CD14-positive monocyte (primary cell): ENCODE data around the gene RAB43. TPM values are rescaled to one million over a fixed set of nuclear protein-coding genes. Genes with fewer than 3 reads are reported as not detected.

Experiments used
- DNase-seq, 3 donors: peaks; one replicate each; pipeline ENCODE4 v3.0.0-alpha.2; 2011 to 2022
- H2AFZ ChIP-seq: 2 replicates; pipeline ENCODE4 v1.6.0; 2012; ENCODE audit warnings: mild to moderate bottlenecking, low read depth, low read length, inconsistent platforms; ENCODE audit not compliant: insufficient read depth, poor library complexity, severe bottlenecking
- H3K27ac ChIP-seq, 2 donors: 1 replicate in 1 of 2; 2 replicates in 1 of 2; pipeline ENCODE4 v1.5.1; 2012 to 2013; ENCODE audit warnings: low read length in 2 of 2, control low read depth in 1 of 2, inconsistent platforms in 1 of 2, low read depth in 1 of 2, mild to moderate bottlenecking in 1 of 2
- H3K27me3 ChIP-seq, 2 donors: one replicate each; pipeline versions ENCODE4 v1.6.0 to v1.6.1; 2011 to 2013; ENCODE audit warnings: low read length in 2 of 2; ENCODE audit not compliant: control insufficient read depth in 2 of 2, insufficient read depth in 2 of 2
- H3K36me3 ChIP-seq, 2 donors: replicated peaks in 1 of 2; 1 replicate in 1 of 2; 2 replicates in 1 of 2; pipeline versions ENCODE4 v1.5.1 to v1.6.1; 2012 to 2013; ENCODE audit warnings: low read length in 2 of 2, control low read depth in 1 of 2, inconsistent platforms in 1 of 2, mild to moderate bottlenecking in 1 of 2; ENCODE audit not compliant: insufficient read depth in 2 of 2, control insufficient read depth in 1 of 2
- H3K4me1 ChIP-seq, 2 donors: 1 replicate in 1 of 2; 2 replicates in 1 of 2; pipeline versions ENCODE4 v1.5.1 to v1.6.1; 2012 to 2013; ENCODE audit warnings: low read length in 2 of 2, control low read depth in 1 of 2, inconsistent platforms in 1 of 2, mild to moderate bottlenecking in 1 of 2, moderate library complexity in 1 of 2; ENCODE audit not compliant: insufficient read depth in 2 of 2, control insufficient read depth in 1 of 2
- H3K4me2 ChIP-seq: replicated peaks from 2 replicates; pipeline ENCODE3; 2012; ENCODE audit warnings: low read length, moderate library complexity, mild to moderate bottlenecking; ENCODE audit not compliant: poor library complexity, severe bottlenecking; ENCODE audit errors: extremely low read depth
- H3K4me3 ChIP-seq, 3 experiments: fragments of 200-600 bp in 1 of 3; sonication (generic) in 1 of 3; replicated peaks in 1 of 3; 1 replicate in 2 of 3; 2 replicates in 1 of 3; pipeline ENCODE4 v1.5.1; 2011 to 2013; ENCODE audit warnings: low read length in 3 of 3, mild to moderate bottlenecking in 3 of 3, control low read depth in 2 of 3, low read depth in 2 of 3, inconsistent platforms in 1 of 3, moderate library complexity in 1 of 3
- H3K79me2 ChIP-seq: 2 replicates; pipeline ENCODE4 v1.6.0; 2012; ENCODE audit warnings: mild to moderate bottlenecking, control low read depth, inconsistent platforms, low read length, moderate library complexity; ENCODE audit not compliant: insufficient read depth
- H3K9ac ChIP-seq: 2 replicates; pipeline ENCODE4 v1.6.0; 2017; ENCODE audit warnings: low read length, mild to moderate bottlenecking; ENCODE audit not compliant: insufficient read depth, poor library complexity, severe bottlenecking
- H3K9me3 ChIP-seq, 2 donors: replicated peaks in 1 of 2; 1 replicate in 1 of 2; 2 replicates in 1 of 2; pipeline versions ENCODE4 v1.5.1 to v1.6.1; 2012 to 2013; ENCODE audit warnings: low read length in 2 of 2, control low read depth in 1 of 2; ENCODE audit not compliant: control insufficient read depth in 1 of 2, insufficient read depth in 1 of 2
- H4K20me1 ChIP-seq: 2 replicates; pipeline ENCODE4 v1.6.0; 2012; ENCODE audit warnings: mild to moderate bottlenecking, low read length, control low read depth, moderate library complexity; ENCODE audit not compliant: insufficient read depth
- H3K27ac Mint-ChIP-seq, 7 donors: one replicate each; pipeline ENCODE4 v1.8.0; 2020; ENCODE audit warnings: mild to moderate bottlenecking in 7 of 7, mixed read lengths in 7 of 7, moderate library complexity in 6 of 7, inconsistent platforms in 2 of 7
- H3K27me3 Mint-ChIP-seq, 3 donors: one replicate each; pipeline ENCODE4 v1.8.0; 2021 to 2022; ENCODE audit warnings: low read depth in 3 of 3, mild to moderate bottlenecking in 3 of 3, mixed read lengths in 3 of 3, moderate library complexity in 3 of 3, inconsistent platforms in 1 of 3
- H3K36me3 Mint-ChIP-seq, 2 donors: one replicate each; pipeline ENCODE4 v1.8.0; 2020; ENCODE audit warnings: mixed read lengths in 2 of 2, inconsistent platforms in 1 of 2, mild to moderate bottlenecking in 1 of 2
- H3K4me1 Mint-ChIP-seq: one replicate; pipeline ENCODE4 v1.8.0; 2020; ENCODE audit warnings: mild to moderate bottlenecking, mixed read lengths
- H3K4me3 Mint-ChIP-seq, 2 donors: one replicate each; pipeline ENCODE4 v1.8.0; 2020; ENCODE audit warnings: mild to moderate bottlenecking in 2 of 2, mixed read lengths in 2 of 2, moderate library complexity in 1 of 2
- H3K9me3 Mint-ChIP-seq, 7 donors: one replicate each; pipeline ENCODE4 v1.8.0; 2020 to 2022; ENCODE audit warnings: mixed read lengths in 7 of 7, mild to moderate bottlenecking in 6 of 7, moderate library complexity in 6 of 7, inconsistent platforms in 2 of 7
- CTCF ChIP-seq: fragments of 200-600 bp; IDR thresholded peaks from one replicate; pipeline ENCODE4 v1.8.0; 2022; ENCODE audit warnings: antibody characterized with exemption, mild to moderate bottlenecking
- WGBS: methylation state at CpG from one replicate; pipeline ENCODE4 v1.1.5; 2013; ENCODE audit warnings: missing lambda C conversion rate; ENCODE audit not compliant: insufficient coverage; 5-methylcytosine and 5-hydroxymethylcytosine counted together
- intact Hi-C, 2 donors: fragments of 100-400 bp; cut with micrococcal nuclease; formaldehyde crosslinking; loops; one replicate each; pipeline versions ENCODE4 v1.15.0 to v1.15.1; 2023
- polyA plus RNA-seq, 3 donors: library from polyadenylated mRNA; depleted of rRNA in 1 of 3; unstranded in 2 of 3; stranded (reverse) in 1 of 3; fragments of 300-500 nt in 2 of 3; fragments of >200 nt in 1 of 3; fragmentation: Illumina TruSeq in 2 of 3; gene quantifications; 1 replicate in 2 of 3; 2 replicates in 1 of 3; pipeline ENCODE4 v1.2.3, GENCODE V29; 2012 to 2021

The RAB43 gene
- polyA plus RNA-seq, 3 donors = 7.1 to 15.5 (median 8.5) TPM

- Histone ChIP-seq H2AFZ (no peak overlapping the region), H3K27ac (no peak overlapping the region)
Measured at GRCh38 chr3:129118745-129119144, 2.9 kb downstream of the RAB43 start.

DNA sequence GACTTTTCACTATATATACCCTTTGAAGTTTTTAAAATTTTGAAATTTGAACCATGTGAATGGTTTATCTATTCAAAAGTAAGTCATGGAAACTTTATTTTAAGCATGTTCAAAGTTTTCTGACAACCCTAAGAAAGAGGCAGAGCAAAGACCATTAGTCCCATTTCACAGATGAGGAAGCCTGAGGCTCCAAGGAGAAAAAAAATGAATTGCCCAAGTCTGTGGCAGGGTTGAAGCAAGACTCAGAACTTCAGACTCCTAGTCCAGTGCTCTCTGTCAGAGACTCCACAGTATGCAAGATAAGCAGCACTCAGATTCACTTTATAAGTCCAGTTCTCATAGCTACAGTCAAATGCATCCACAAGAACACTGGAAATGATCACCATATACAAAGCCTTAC is 4.5 kb downstream of the RAB43 start:
- Histone ChIP-seq H3K27ac (no peak overlapping the region), H3K9me3 (no peaks in the 10 kb centered on the region), H3K4me1 (peaks cover 24 to 36% of the 10 kb centered on the region in 2 donors), H3K27me3 (no peaks in the 10 kb centered on the region), H3K4me2 (no peak overlapping the region), H2AFZ (no peak overlapping the region), H4K20me1 (peaks cover 84% of the 10 kb centered on the region), H3K4me3 (no peak overlapping the region), H3K79me2 (peaks cover 74% of the 10 kb centered on the region), H3K9ac (no peak overlapping the region), H3K36me3 (peaks cover 30 to 58% of the 10 kb centered on the region in 2 donors)
- peaks cover 0 to 4% (median 0%) of the 10 kb centered on the region in 7 donors for H3K9me3 Mint-ChIP-seq
- peaks cover 49% of the 10 kb centered on the region for H3K4me1 Mint-ChIP-seq
- H3K27me3 Mint-ChIP-seq = peaks cover 0 to 4% (median 3%) of the 10 kb centered on the region in 3 donors
- TF ChIP-seq CTCF = no peak
- H3K27ac Mint-ChIP-seq = no peak overlapping the region
- H3K36me3 Mint-ChIP-seq = peaks cover 52 to 64% of the 10 kb centered on the region in 2 donors
- intact Hi-C loops = no loop called here
- no peak for DNase-seq
- no peak overlapping the region for H3K4me3 Mint-ChIP-seq

More at GRCh38 chr3:129118745-129119144, 2.9 kb downstream of the RAB43 start:
- H3K36me3 ChIP-seq = peaks cover 30 to 54% of the 10 kb centered on the region in 2 donors
- H4K20me1 ChIP-seq = peaks cover 85% of the 10 kb centered on the region
- H3K36me3 Mint-ChIP-seq = peaks cover 45 to 51% of the 10 kb centered on the region in 2 donors
- no peak overlapping the region for H3K4me2 ChIP-seq
- no peak overlapping the region for H3K27ac Mint-ChIP-seq
- peaks cover 54% of the 10 kb centered on the region for H3K4me1 Mint-ChIP-seq
- no peak overlapping the region for H3K4me3 ChIP-seq
- intact Hi-C loops = no loop called here
- H3K9ac ChIP-seq = no peak overlapping the region
- TF ChIP-seq CTCF = no peak
- no peak overlapping the region for H3K4me3 Mint-ChIP-seq
- WGBS = 100% methylated on average over 3 of the region's 5 CpGs
- DNase-seq = no peak
- H3K9me3 ChIP-seq = no peaks in the 10 kb centered on the region
- H3K9me3 Mint-ChIP-seq = peaks cover 0 to 4% (median 0%) of the 10 kb centered on the region in 7 donors
- peaks cover 1 to 4% (median 3%) of the 10 kb centered on the region in 3 donors for H3K27me3 Mint-ChIP-seq
- H3K79me2 ChIP-seq = peaks cover 64% of the 10 kb centered on the region
- H3K27me3 ChIP-seq = no peaks in the 10 kb centered on the region
- H3K4me1 ChIP-seq = peaks cover 36 to 46% of the 10 kb centered on the region in 2 donors
